Neuron (in vitro differentiated cells): ENCODE data around the gene THAP4.

ENCODE experiments used
- H2AFZ ChIP-seq: one replicate; pipeline ENCODE4 v1.6.1; 2013; ENCODE audit warnings: low read depth, mild to moderate bottlenecking, inconsistent platforms, low read length, moderate library complexity
- H3K27me3 ChIP-seq: one replicate; pipeline ENCODE4 v1.6.1; 2013; ENCODE audit warnings: low read length; ENCODE audit not compliant: insufficient read depth
- H3K36me3 ChIP-seq: one replicate; pipeline ENCODE4 v1.6.1; 2013; ENCODE audit warnings: low read length; ENCODE audit not compliant: insufficient read depth
- H3K4me1 ChIP-seq: one replicate; pipeline ENCODE4 v1.6.1; 2013; ENCODE audit warnings: low read length; ENCODE audit not compliant: insufficient read depth
- H3K4me3 ChIP-seq: 2 replicates; pipeline ENCODE4 v1.5.1; 2013; ENCODE audit warnings: mild to moderate bottlenecking, low read length, moderate library complexity
- H3K9me3 ChIP-seq: one replicate; pipeline ENCODE4 v1.6.1; 2013; ENCODE audit warnings: low read length

The THAP4 gene

GRCh38 chr2:241542278-241542605 is 94.7 kb downstream of the THAP4 start:
- no peaks in the 10 kb centered on the region for H3K36me3 ChIP-seq
- H3K9me3 ChIP-seq, result no peaks in the 10 kb centered on the region
- no peak overlapping the region for H3K4me3 ChIP-seq
- H2AFZ ChIP-seq, result no peak overlapping the region
- peaks cover 4% of the 10 kb centered on the region for H3K27me3 ChIP-seq
- H3K4me1 ChIP-seq, result peaks cover 34% of the 10 kb centered on the region

GRCh38 chr2:241541564-241542277 is 95.2 kb downstream of the THAP4 start:
- H2AFZ ChIP-seq, result no peak overlapping the region
- no peaks in the 10 kb centered on the region for H3K9me3 ChIP-seq
- no peaks in the 10 kb centered on the region for H3K36me3 ChIP-seq
- no peak overlapping the region for H3K4me3 ChIP-seq
- H3K27me3 ChIP-seq, result peaks cover 4% of the 10 kb centered on the region
- peaks cover 29% of the 10 kb centered on the region for H3K4me1 ChIP-seq

GRCh38 chr2:241540771-241541561 is 96.0 kb downstream of the THAP4 start:
- Histone ChIP-seq H3K4me1 (peaks cover 23% of the 10 kb centered on the region), H3K36me3 (no peaks in the 10 kb centered on the region), H3K9me3 (no peaks in the 10 kb centered on the region), H3K4me3 (no peak overlapping the region), H2AFZ (no peak overlapping the region), H3K27me3 (peaks cover 4% of the 10 kb centered on the region)

GRCh38 chr2:241540401-241540770 is 96.6 kb downstream of the THAP4 start:
- Histone ChIP-seq H3K4me3 (no peak overlapping the region), H3K4me1 (peaks cover 23% of the 10 kb centered on the region), H2AFZ (no peak overlapping the region), H3K9me3 (no peaks in the 10 kb centered on the region), H3K27me3 (peaks cover 4% of the 10 kb centered on the region), H3K36me3 (no peaks in the 10 kb centered on the region)

- Histone ChIP-seq H3K4me3 (no peak overlapping the region), H2AFZ (no peak overlapping the region), H3K27me3 (peaks cover 4% of the 10 kb centered on the region), H3K9me3 (no peaks in the 10 kb centered on the region), H3K4me1 (peaks cover 27% of the 10 kb centered on the region), H3K36me3 (no peaks in the 10 kb centered on the region)
These were observed 97.2 kb downstream of the THAP4 start for GRCh38 chr2:241539616-241540374.

- Histone ChIP-seq H3K4me3 (no peak overlapping the region), H3K4me1 (peaks cover 29% of the 10 kb centered on the region), H2AFZ (no peak overlapping the region), H3K27me3 (peaks cover 4% of the 10 kb centered on the region), H3K9me3 (no peaks in the 10 kb centered on the region), H3K36me3 (no peaks in the 10 kb centered on the region)
These were observed 97.9 kb downstream of the THAP4 start for GRCh38 chr2:241538838-241539615.

- no peaks in the 10 kb centered on the region for H3K27me3 ChIP-seq
- no peak overlapping the region for H2AFZ ChIP-seq
- H3K36me3 ChIP-seq, result no peaks in the 10 kb centered on the region
- peaks cover 29% of the 10 kb centered on the region for H3K4me1 ChIP-seq
- no peak overlapping the region for H3K4me3 ChIP-seq
- H3K9me3 ChIP-seq, result no peaks in the 10 kb centered on the region
These were observed 100.9 kb downstream of the THAP4 start for GRCh38 chr2:241535871-241536655.

- Histone ChIP-seq H3K4me1 (peaks cover 19% of the 10 kb centered on the region), H3K9me3 (no peaks in the 10 kb centered on the region), H2AFZ (no peak overlapping the region), H3K27me3 (peaks cover 2% of the 10 kb centered on the region), H3K36me3 (no peaks in the 10 kb centered on the region), H3K4me3 (no peak overlapping the region)
These were observed 102.1 kb downstream of the THAP4 start for GRCh38 chr2:241534701-241535375.
